Stomach smooth muscle (tissue), 2 donors: ENCODE measurements around the gene ACTA1.
"Not testable (repeated sequence)": the region's sequence is repeated elsewhere in the genome, so short reads cannot be mapped to it uniquely, and the experiment has no call there.

Experiments used
- H3K27ac ChIP-seq: one replicate; pipeline ENCODE4 v1.7.0; 2013; ENCODE audit warnings: mild to moderate bottlenecking, low read length, inconsistent platforms
- H3K27me3 ChIP-seq, 2 donors: one replicate each; pipeline ENCODE4 v1.7.0; 2013; ENCODE audit warnings: low read length in 2 of 2; ENCODE audit not compliant: insufficient read depth in 2 of 2, control insufficient read depth in 1 of 2
- H3K36me3 ChIP-seq, 2 donors: one replicate each; pipeline ENCODE4 v1.7.0; 2013; ENCODE audit warnings: low read length in 2 of 2; ENCODE audit not compliant: control insufficient read depth in 2 of 2, insufficient read depth in 2 of 2
- H3K4me1 ChIP-seq: one replicate; pipeline ENCODE4 v1.7.0; 2013; ENCODE audit warnings: low read length; ENCODE audit not compliant: control insufficient read depth, insufficient read depth
- H3K4me3 ChIP-seq, 2 donors: one replicate each; pipeline ENCODE4 v1.7.0; 2013; ENCODE audit warnings: low read length in 2 of 2
- H3K9ac ChIP-seq, 2 donors: one replicate each; pipeline ENCODE4 v1.7.0; 2013; ENCODE audit warnings: low read length in 2 of 2, mild to moderate bottlenecking in 1 of 2
- H3K9me3 ChIP-seq, 2 donors: one replicate each; pipeline ENCODE4 v1.7.0; 2013; ENCODE audit warnings: low read length in 2 of 2; ENCODE audit not compliant: control insufficient read depth in 2 of 2
- donor health status: healthy.
- donor health status: Pancreatic carcinoma.

The ACTA1 gene

GRCh38 chr1:229409616-229410369 is 24.1 kb downstream of the ACTA1 start:
- Histone ChIP-seq H3K4me3 (peak overlapping the region; percentile 29 to 40), H3K9me3 (no peaks in the 10 kb centered on the region), H3K27me3 (peaks cover 11 to 21% of the 10 kb centered on the region in 2 donors), H3K4me1 (peaks cover 35% of the 10 kb centered on the region), H3K36me3 (no peaks in the 10 kb centered on the region), H3K9ac (no peak overlapping the region), H3K27ac (no peak overlapping the region)

GRCh38 chr1:229408458-229409037 is 25.3 kb downstream of the ACTA1 start:
- Histone ChIP-seq H3K4me3 (no peak overlapping the region), H3K27me3 (peaks cover 14 to 21% of the 10 kb centered on the region in 2 donors), H3K9ac (no peak overlapping the region), H3K9me3 (no peaks in the 10 kb centered on the region), H3K36me3 (no peaks in the 10 kb centered on the region), H3K4me1 (peaks cover 35% of the 10 kb centered on the region), H3K27ac (no peak overlapping the region)

- H3K9ac ChIP-seq: peak overlapping the region; percentile 29 to 53
- peaks cover 17 to 27% of the 10 kb centered on the region in 2 donors for H3K27me3 ChIP-seq
- H3K27ac ChIP-seq: no peak overlapping the region
- peak overlapping the region; percentile 54 to 71 for H3K4me3 ChIP-seq
- no peaks in the 10 kb centered on the region for H3K36me3 ChIP-seq
- no peaks in the 10 kb centered on the region for H3K9me3 ChIP-seq
- H3K4me1 ChIP-seq: peaks cover 35% of the 10 kb centered on the region
Observed at GRCh38 chr1:229407206-229408026, 26.5 kb downstream of the ACTA1 start.

- no peaks in the 10 kb centered on the region for H3K9me3 ChIP-seq
- peaks cover 20 to 31% of the 10 kb centered on the region in 2 donors for H3K27me3 ChIP-seq
- no peak overlapping the region for H3K9ac ChIP-seq
- H3K36me3 ChIP-seq: no peaks in the 10 kb centered on the region
- peaks cover 35% of the 10 kb centered on the region for H3K4me1 ChIP-seq
- H3K27ac ChIP-seq: no peak overlapping the region
- peak overlapping the region; percentile 54 to 71 for H3K4me3 ChIP-seq
Observed at GRCh38 chr1:229406798-229407197, 27.1 kb downstream of the ACTA1 start.

GRCh38 chr1:229403573-229403972 is 30.3 kb downstream of the ACTA1 start:
- Histone ChIP-seq H3K36me3 (no peaks in the 10 kb centered on the region), H3K9me3 (no peaks in the 10 kb centered on the region), H3K4me3 (no peak overlapping the region), H3K27ac (no peak overlapping the region), H3K4me1 (peaks cover 12% of the 10 kb centered on the region), H3K27me3 (peaks cover 23 to 28% of the 10 kb centered on the region in 2 donors), H3K9ac (no peak overlapping the region)

GRCh38 chr1:229402993-229403392 is 30.9 kb downstream of the ACTA1 start:
- no peaks in the 10 kb centered on the region for H3K36me3 ChIP-seq
- H3K9me3 ChIP-seq: no peaks in the 10 kb centered on the region
- peaks cover 11% of the 10 kb centered on the region for H3K4me1 ChIP-seq
- H3K27ac ChIP-seq: no peak overlapping the region
- H3K9ac ChIP-seq: no peak overlapping the region
- no peak overlapping the region for H3K4me3 ChIP-seq
- peaks cover 22 to 27% of the 10 kb centered on the region in 2 donors for H3K27me3 ChIP-seq

- H3K4me3 ChIP-seq, H3K9me3 ChIP-seq, H3K9ac ChIP-seq, H3K4me1 ChIP-seq, H3K36me3 ChIP-seq, H3K27ac ChIP-seq: not testable (repeated sequence)
- peaks cover 18 to 20% of the 10 kb centered on the region in 2 donors for H3K27me3 ChIP-seq
Observed at GRCh38 chr1:229402329-229402728, 31.6 kb downstream of the ACTA1 start.

- H3K36me3 ChIP-seq: no peaks in the 10 kb centered on the region
- no peaks in the 10 kb centered on the region for H3K4me1 ChIP-seq
- H3K4me3 ChIP-seq: no peak overlapping the region
- H3K27me3 ChIP-seq: peaks cover 4 to 22% of the 10 kb centered on the region in 2 donors
- no peak overlapping the region for H3K9ac ChIP-seq
- no peaks in the 10 kb centered on the region for H3K9me3 ChIP-seq
- H3K27ac ChIP-seq: no peak overlapping the region
Observed at GRCh38 chr1:229397762-229398161, 36.1 kb downstream of the ACTA1 start.

- Histone ChIP-seq H3K27ac (no peak overlapping the region), H3K4me1 (no peaks in the 10 kb centered on the region), H3K9me3 (no peaks in the 10 kb centered on the region), H3K36me3 (no peaks in the 10 kb centered on the region), H3K27me3 (peaks cover 0 to 19% of the 10 kb centered on the region in 2 donors), H3K9ac (no peak overlapping the region), H3K4me3 (no peak overlapping the region)
Observed at GRCh38 chr1:229396585-229397206, 37.2 kb downstream of the ACTA1 start.

- peaks cover 0 to 13% of the 10 kb centered on the region in 2 donors for H3K27me3 ChIP-seq
- H3K9me3 ChIP-seq: not testable (repeated sequence)
Observed at GRCh38 chr1:229394517-229394916, 39.4 kb downstream of the ACTA1 start.

More at GRCh38 chr1:229394517-229394916, 39.4 kb downstream of the ACTA1 start:
- H3K27ac ChIP-seq, H3K36me3 ChIP-seq, H3K9ac ChIP-seq, H3K4me1 ChIP-seq, H3K4me3 ChIP-seq: not testable (repeated sequence)
